B cell (primary cell): ENCODE data around the gene ARNT2. TPM values are rescaled to one million over a fixed set of nuclear protein-coding genes. Genes with fewer than 3 reads are reported as not detected.

Experiments
- ATAC-seq: fragments of 200-7000 bp; cut with Tn5 transposase; one replicate; pipeline ENCODE4 v1.10.0; 2021; ENCODE audit warnings: low read depth, mild to moderate bottlenecking, moderate number of reproducible peaks, moderate library complexity
- CTCF ChIA-PET: fragments of 350-600 bp; sonication (Branson Sonifier 250); formaldehyde crosslinking; loops from one replicate; lab custom pipeline; 2021; ENCODE audit warnings: antibody characterized with exemption, inconsistent platforms; lab: Charles Lee
- POLR2A ChIA-PET: fragments of 350-600 bp; sonication (Branson Sonifier 250); formaldehyde crosslinking; loops from one replicate; lab custom pipeline; 2021; ENCODE audit warnings: antibody characterized with exemption; lab: Charles Lee
- DNase-seq: peaks from one replicate; pipeline ENCODE4 v3.0.0; 2013
- H2AFZ ChIP-seq: 2 replicates; pipeline ENCODE4 v1.6.1; 2012; ENCODE audit warnings: mild to moderate bottlenecking, low read depth, low read length; ENCODE audit not compliant: insufficient read depth, poor library complexity, severe bottlenecking
- H3K27ac ChIP-seq, 2 donors: 1 replicate in 1 of 2; 2 replicates in 1 of 2; pipeline ENCODE4 v1.5.1; 2012 to 2013; ENCODE audit warnings: low read length in 2 of 2, mild to moderate bottlenecking in 2 of 2, moderate library complexity in 1 of 2
- H3K27me3 ChIP-seq, 4 experiments: fragments of 200-600 bp in 1 of 4; sonication (generic) in 1 of 4; replicated peaks in 1 of 4; 1 replicate in 2 of 4; 2 replicates in 2 of 4; pipeline versions ENCODE4 v1.6.1 to v1.7.0; 2013 to 2016; ENCODE audit warnings: low read length in 3 of 4, mild to moderate bottlenecking in 2 of 4, mixed read lengths in 1 of 4, moderate library complexity in 1 of 4; ENCODE audit not compliant: insufficient read depth in 4 of 4, control insufficient read depth in 3 of 4; ENCODE audit errors: control extremely low read depth in 1 of 4
- H3K36me3 ChIP-seq, 2 experiments: replicated peaks in 1 of 2; 1 replicate in 1 of 2; 2 replicates in 1 of 2; pipeline versions ENCODE4 v1.6.1 to v1.7.1; 2013; ENCODE audit warnings: low read length in 1 of 2; ENCODE audit not compliant: insufficient read depth in 2 of 2, control insufficient read depth in 1 of 2; ENCODE audit errors: control extremely low read depth in 1 of 2, extremely low read depth in 1 of 2
- H3K4me1 ChIP-seq, 2 donors: fragments of 200-600 bp in 1 of 2; sonication (generic) in 1 of 2; 1 replicate in 1 of 2; 2 replicates in 1 of 2; pipeline versions ENCODE4 v1.5.1 to v1.6.1; 2013 to 2017; ENCODE audit warnings: low read length in 2 of 2; ENCODE audit not compliant: control insufficient read depth in 2 of 2, insufficient read depth in 2 of 2
- H3K4me2 ChIP-seq: replicated peaks from 2 replicates; pipeline ENCODE3; 2012; ENCODE audit warnings: mild to moderate bottlenecking, low read depth, low read length; ENCODE audit not compliant: poor library complexity, severe bottlenecking
- H3K4me3 ChIP-seq, 5 experiments: fragments of 200-600 bp in 1 of 5; sonication (generic) in 1 of 5; 1 replicate in 3 of 5; 2 replicates in 2 of 5; pipeline versions ENCODE4 v1.5.1 to v1.7.0; 2011 to 2016; ENCODE audit warnings: low read length in 4 of 5, mild to moderate bottlenecking in 4 of 5, low read depth in 2 of 5, control low read depth in 1 of 5, moderate library complexity in 1 of 5; ENCODE audit not compliant: insufficient read depth in 1 of 5; ENCODE audit errors: control extremely low read depth in 1 of 5, extremely low read depth in 1 of 5
- H3K79me2 ChIP-seq: fragments of 200-600 bp; sonication (generic); one replicate; pipeline ENCODE4 v1.6.0; 2016; ENCODE audit warnings: low read length; ENCODE audit not compliant: control insufficient read depth, insufficient read depth
- H3K9ac ChIP-seq: fragments of 200-600 bp; sonication (generic); 2 replicates; pipeline ENCODE4 v1.6.1; 2017; ENCODE audit warnings: mild to moderate bottlenecking, low read length, moderate library complexity
- H3K9me3 ChIP-seq, 3 donors: one replicate each; pipeline versions ENCODE4 v1.6.1 to v1.7.1; 2013; ENCODE audit warnings: low read length in 2 of 3; ENCODE audit not compliant: control insufficient read depth in 2 of 3, insufficient read depth in 1 of 3; ENCODE audit errors: control extremely low read depth in 1 of 3
- H4K20me1 ChIP-seq: 2 replicates; pipeline ENCODE4 v1.6.0; 2012; ENCODE audit warnings: mild to moderate bottlenecking, low read length; ENCODE audit not compliant: insufficient read depth, control insufficient read depth, poor library complexity, severe bottlenecking
- H3K27ac Mint-ChIP-seq: one replicate; pipeline ENCODE4 v1.8.0; 2021; ENCODE audit warnings: mixed read lengths
- H3K27me3 Mint-ChIP-seq: one replicate; pipeline ENCODE4 v1.8.0; 2021; ENCODE audit warnings: mixed read lengths
- H3K4me1 Mint-ChIP-seq: one replicate; pipeline ENCODE4 v1.8.0; 2021; ENCODE audit warnings: mixed read lengths
- H3K4me3 Mint-ChIP-seq: one replicate; pipeline ENCODE4 v1.8.0; 2021; ENCODE audit warnings: mixed read lengths
- H3K9me3 Mint-ChIP-seq: one replicate; pipeline ENCODE4 v1.8.0; 2022; ENCODE audit warnings: mixed read lengths; ENCODE audit not compliant: insufficient read depth
- CTCF ChIP-seq: fragments of 200-600 bp; IDR thresholded peaks from one replicate; pipeline ENCODE4 v1.8.0; 2022; ENCODE audit warnings: antibody characterized with exemption, mild to moderate bottlenecking
- EZH2 ChIP-seq: IDR thresholded peaks from 2 replicates; pipeline ENCODE4 v1.6.1; 2012; ENCODE audit warnings: borderline replicate concordance, low read depth, mild to moderate bottlenecking, moderate library complexity, low read length; ENCODE audit not compliant: insufficient read depth, poor library complexity, severe bottlenecking
- WGBS: methylation state at CpG from one replicate; pipeline ENCODE4 v1.1.5; 2013; ENCODE audit warnings: missing lambda C conversion rate; ENCODE audit not compliant: insufficient coverage; 5-methylcytosine and 5-hydroxymethylcytosine counted together
- intact Hi-C: fragments of 100-400 bp; cut with micrococcal nuclease; formaldehyde crosslinking; loops from one replicate; pipeline ENCODE4 v1.10.0; 2022
- polyA plus RNA-seq: library from polyadenylated mRNA; depleted of rRNA; stranded (reverse); fragments of >200 nt; gene quantifications from 2 replicates; pipeline ENCODE4 v1.2.3, GENCODE V29; 2012
- total RNA-seq, 2 donors: library from RNA; stranded (reverse); fragments of 120-200 nt in 1 of 2; gene quantifications; 1 replicate in 1 of 2; 2 replicates in 1 of 2; pipeline versions ENCODE4 v1.2.3 to v1.2.4, GENCODE V29; 2013 to 2022

ARNT2 gene
- total and polyA plus RNA-seq, 2 donors (not counting 1 experiment from before 2014, with no cell fraction given), result not detected

DNA sequence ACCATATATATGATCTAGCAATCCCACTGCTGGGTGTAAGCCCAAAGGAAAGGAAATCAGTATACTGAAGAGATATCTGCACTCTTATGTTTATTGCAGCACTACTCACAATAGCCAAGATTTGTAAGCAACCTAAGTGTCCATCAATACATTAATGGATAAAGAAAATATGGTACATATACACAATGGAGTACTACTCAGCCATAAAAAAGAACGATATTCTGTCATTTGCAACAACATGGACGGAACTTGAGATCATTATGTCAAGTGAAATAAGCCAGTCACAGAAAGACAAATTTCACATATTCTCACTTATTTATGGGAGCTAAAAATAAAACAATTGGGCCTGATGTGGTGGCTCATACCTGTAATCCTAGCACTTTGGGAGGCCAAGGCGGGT lies 21.9 kb upstream of the ARNT2 start:
- ChIA-PET POLR2A (no interaction called here), CTCF (no interaction called here)
- WGBS, result no CpG with 5 or more reads among the region's 3 CpGs
- intact Hi-C loops, result no loop called here
- DNase-seq, result no peak
- H4K20me1 ChIP-seq, result no peaks in the 10 kb centered on the region
- H3K9me3 ChIP-seq, result no peaks in the 10 kb centered on the region
- TF ChIP-seq CTCF (no peak), EZH2 (no peak)
- H2AFZ ChIP-seq, result no peak overlapping the region
- H3K79me2 ChIP-seq, result no peaks in the 10 kb centered on the region
- H3K4me2 ChIP-seq, result no peak overlapping the region
- no peak overlapping the region for H3K9ac ChIP-seq
- H3K36me3 ChIP-seq, result no peaks in the 10 kb centered on the region
- H3K4me1 ChIP-seq, result no peaks in the 10 kb centered on the region
- no peak overlapping the region for H3K27ac ChIP-seq
- ATAC-seq, result no peak
- Mint-ChIP-seq H3K4me1 (no peaks in the 10 kb centered on the region), H3K27me3 (peaks cover 37% of the 10 kb centered on the region), H3K9me3 (peaks cover 5% of the 10 kb centered on the region), H3K4me3 (no peak overlapping the region), H3K27ac (no peak overlapping the region)
- H3K27me3 ChIP-seq, result peaks cover 0 to 10% (median 1%) of the 10 kb centered on the region in 4 experiments
- no peak overlapping the region for H3K4me3 ChIP-seq

DNA sequence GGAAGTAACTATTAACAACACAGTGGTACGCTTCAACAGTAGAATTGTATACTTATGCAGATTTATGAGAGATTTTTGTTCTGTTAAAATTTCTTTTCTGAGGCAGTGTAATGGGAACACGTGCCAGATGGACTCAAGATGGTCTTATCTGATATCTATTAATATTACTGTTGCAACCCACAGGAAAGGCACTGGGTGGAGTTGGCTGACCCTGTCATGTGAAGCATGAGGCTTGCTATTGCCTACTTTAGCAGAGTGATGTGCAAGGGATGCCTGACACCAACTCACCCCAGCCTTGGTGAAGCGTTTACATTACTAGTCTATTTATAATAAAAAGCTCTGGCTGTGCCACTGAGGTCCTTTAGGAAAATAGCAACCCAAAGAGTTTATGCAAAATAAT lies 19.8 kb upstream of the ARNT2 start:
- Mint-ChIP-seq H3K27ac (no peak overlapping the region), H3K4me3 (no peak overlapping the region), H3K27me3 (peaks cover 35% of the 10 kb centered on the region), H3K9me3 (peaks cover 5% of the 10 kb centered on the region), H3K4me1 (no peaks in the 10 kb centered on the region)
- no peak overlapping the region for H3K9ac ChIP-seq
- intact Hi-C loops, result no loop called here
- ChIA-PET POLR2A (no interaction called here), CTCF (no interaction called here)
- peaks cover 0 to 10% (median 3%) of the 10 kb centered on the region in 4 experiments for H3K27me3 ChIP-seq
- H2AFZ ChIP-seq, result no peak overlapping the region
- H3K9me3 ChIP-seq, result no peaks in the 10 kb centered on the region
- DNase-seq, result no peak
- H3K4me3 ChIP-seq, result no peak overlapping the region
- no peak overlapping the region for H3K4me2 ChIP-seq
- TF ChIP-seq CTCF, result no peak
- no peak for TF ChIP-seq EZH2
- no peak overlapping the region for H3K27ac ChIP-seq
- no peaks in the 10 kb centered on the region for H3K4me1 ChIP-seq
- H3K79me2 ChIP-seq, result no peaks in the 10 kb centered on the region
- H3K36me3 ChIP-seq, result no peaks in the 10 kb centered on the region
- no peaks in the 10 kb centered on the region for H4K20me1 ChIP-seq
- WGBS, result no CpG with 5 or more reads among the region's 3 CpGs
- no peak for ATAC-seq
